Cardiac fibroblast (primary cell): ENCODE measurements around the gene MARS1.

Source experiments
- DNase-seq, 2 donors: peaks; one replicate each; pipeline versions ENCODE4 v3.0.0 to v3.0.0-alpha.2; 2010; ENCODE audit warnings: low read depth in 2 of 2
- H3K4me3 ChIP-seq, 2 donors: replicated peaks in 1 of 2; 1 replicate in 1 of 2; 2 replicates in 1 of 2; pipeline ENCODE4 v1.5.1; 2011; ENCODE audit warnings: low read depth in 2 of 2, low read length in 2 of 2, mild to moderate bottlenecking in 2 of 2, moderate library complexity in 1 of 2
- TF ChIP-seq, protein P1 (sequence below): IDR thresholded peaks from one replicate; pipeline ENCODE4 v1.5.1; 2011; ENCODE audit warnings: low read depth, mild to moderate bottlenecking, low read length, inconsistent platforms

The MARS1 gene

GRCh38 chr12:57533108-57533507, 45.2 kb downstream of the MARS1 start:
- no peak overlapping the region for H3K4me3 ChIP-seq
- DNase-seq: no peak
- TF ChIP-seq, protein P1, sequence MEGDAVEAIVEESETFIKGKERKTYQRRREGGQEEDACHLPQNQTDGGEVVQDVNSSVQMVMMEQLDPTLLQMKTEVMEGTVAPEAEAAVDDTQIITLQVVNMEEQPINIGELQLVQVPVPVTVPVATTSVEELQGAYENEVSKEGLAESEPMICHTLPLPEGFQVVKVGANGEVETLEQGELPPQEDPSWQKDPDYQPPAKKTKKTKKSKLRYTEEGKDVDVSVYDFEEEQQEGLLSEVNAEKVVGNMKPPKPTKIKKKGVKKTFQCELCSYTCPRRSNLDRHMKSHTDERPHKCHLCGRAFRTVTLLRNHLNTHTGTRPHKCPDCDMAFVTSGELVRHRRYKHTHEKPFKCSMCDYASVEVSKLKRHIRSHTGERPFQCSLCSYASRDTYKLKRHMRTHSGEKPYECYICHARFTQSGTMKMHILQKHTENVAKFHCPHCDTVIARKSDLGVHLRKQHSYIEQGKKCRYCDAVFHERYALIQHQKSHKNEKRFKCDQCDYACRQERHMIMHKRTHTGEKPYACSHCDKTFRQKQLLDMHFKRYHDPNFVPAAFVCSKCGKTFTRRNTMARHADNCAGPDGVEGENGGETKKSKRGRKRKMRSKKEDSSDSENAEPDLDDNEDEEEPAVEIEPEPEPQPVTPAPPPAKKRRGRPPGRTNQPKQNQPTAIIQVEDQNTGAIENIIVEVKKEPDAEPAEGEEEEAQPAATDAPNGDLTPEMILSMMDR: no peak

GRCh38 chr12:57534250-57534649, 46.4 kb downstream of the MARS1 start:
- TF ChIP-seq, protein P1: no peak
- DNase-seq: no peak
- no peak overlapping the region for H3K4me3 ChIP-seq

DNA sequence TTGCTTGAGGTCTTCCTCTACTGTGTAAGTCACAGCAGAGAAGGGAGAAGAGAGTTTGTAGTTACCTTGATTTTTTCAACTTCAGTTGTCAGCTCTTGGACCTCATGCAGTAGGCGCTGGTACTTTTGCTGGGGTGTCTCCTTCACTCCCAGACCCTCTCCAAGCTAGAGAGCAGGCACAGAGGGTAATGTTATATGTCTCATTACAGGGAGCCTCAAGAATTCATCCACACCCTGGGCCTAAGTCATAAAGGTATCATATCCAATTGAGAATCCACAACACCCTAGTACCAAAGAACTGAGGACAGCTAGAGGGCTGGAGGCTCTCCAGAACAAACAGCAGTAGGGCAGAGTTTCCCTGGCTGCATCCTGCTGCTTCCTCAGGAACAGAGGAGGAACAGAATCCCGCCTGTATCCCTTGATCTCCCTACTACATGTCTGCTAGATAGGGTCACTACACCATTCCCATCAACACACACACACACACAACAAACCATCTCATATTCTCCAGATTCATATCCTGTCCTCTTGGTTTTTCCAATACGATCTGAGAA, 47.2 kb downstream of the MARS1 start:
- H3K4me3 ChIP-seq: no peak overlapping the region
- DNase-seq: no peak
- TF ChIP-seq, protein P1: no peak

DNA sequence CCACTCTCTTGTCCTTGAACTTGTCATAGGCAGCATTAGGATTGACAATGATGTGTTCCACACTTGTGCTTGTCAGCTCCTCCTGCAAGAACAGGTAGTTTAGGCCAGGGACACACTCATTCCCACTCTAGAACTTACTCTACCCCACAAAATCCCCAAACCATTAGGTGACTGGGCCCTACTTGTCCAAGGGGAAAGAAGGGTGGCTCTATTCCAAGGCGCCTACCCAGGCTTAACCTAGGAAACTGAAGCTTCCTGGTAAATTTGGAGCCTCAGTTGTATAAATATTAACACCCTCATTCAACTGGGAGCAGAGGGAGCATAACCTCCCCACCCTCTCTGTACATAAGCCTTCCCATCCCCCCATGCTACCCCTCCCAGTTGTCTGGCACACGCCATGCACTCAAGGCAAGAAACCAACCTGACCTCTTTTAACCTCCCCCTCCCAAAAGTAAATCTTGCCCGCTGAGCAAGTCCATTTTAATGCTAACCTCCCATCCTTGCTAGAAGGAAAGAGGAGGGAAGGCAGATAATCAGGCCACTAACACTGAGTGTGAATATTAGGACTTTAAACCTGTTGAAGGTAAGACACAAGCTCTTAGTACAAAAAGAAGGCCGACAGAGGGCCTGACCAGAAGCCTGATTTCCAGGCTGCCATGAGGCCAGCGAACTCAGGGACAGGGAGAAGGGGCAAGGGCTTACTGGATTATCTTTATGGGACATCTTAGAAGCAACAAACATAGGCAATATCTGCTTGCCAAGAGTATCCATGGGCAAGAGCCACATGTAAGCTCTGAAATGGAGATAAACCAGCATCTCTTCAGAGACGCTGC, 48.1 kb downstream of the MARS1 start:
- no peak overlapping the region for H3K4me3 ChIP-seq
- TF ChIP-seq, protein P1: no peak
- DNase-seq: no peak

DNA sequence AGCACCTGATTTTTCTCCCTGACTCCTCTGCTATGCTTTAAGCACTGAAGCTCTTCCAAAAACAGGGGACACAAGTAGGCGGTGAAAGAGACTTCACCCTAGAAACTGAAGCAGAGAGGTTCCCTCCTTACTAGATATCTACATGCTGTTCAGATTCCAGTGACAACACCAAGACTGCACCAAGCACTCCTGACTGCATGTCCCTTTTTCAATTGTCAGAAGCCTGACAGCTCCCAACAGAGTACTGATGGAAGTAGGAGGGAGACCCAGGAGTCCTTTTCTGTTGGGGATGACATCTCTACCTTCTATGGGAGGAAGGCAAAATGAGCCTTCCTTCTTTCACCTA, 48.7 kb downstream of the MARS1 start:
- TF ChIP-seq, protein P1: no peak

GRCh38 chr12:57539134-57539768, 51.4 kb downstream of the MARS1 start:
- TF ChIP-seq, protein P1: no peak
- no peak overlapping the region for H3K4me3 ChIP-seq
- DNase-seq: no peak

More for the DNA sequence above, 48.7 kb downstream of the MARS1 start:
- H3K4me3 ChIP-seq: no peak overlapping the region
- DNase-seq: no peak
